Measurements from ENCODE around the gene MIS18BP1.

DNA sequence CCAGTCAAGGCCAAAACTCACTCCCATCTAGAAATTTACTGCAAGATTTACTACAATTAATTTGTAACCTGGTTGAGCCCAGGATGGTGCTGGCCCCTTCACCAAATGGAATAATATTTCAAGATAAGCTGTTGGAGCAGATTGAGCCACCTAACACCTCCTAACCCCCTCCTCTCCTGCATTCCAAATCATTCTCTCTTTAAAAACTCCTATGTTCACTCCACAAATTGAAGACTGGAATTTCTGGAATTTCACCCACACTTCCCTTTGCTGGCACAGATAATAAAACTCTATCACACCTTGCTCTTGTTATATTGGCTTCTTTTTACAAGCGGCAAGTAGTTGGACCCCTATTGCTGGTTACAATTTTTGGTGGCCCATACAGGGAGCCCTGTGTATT is 41.7 kb downstream of the MIS18BP1 start:
- TF ChIP-seq, protein P1, sequence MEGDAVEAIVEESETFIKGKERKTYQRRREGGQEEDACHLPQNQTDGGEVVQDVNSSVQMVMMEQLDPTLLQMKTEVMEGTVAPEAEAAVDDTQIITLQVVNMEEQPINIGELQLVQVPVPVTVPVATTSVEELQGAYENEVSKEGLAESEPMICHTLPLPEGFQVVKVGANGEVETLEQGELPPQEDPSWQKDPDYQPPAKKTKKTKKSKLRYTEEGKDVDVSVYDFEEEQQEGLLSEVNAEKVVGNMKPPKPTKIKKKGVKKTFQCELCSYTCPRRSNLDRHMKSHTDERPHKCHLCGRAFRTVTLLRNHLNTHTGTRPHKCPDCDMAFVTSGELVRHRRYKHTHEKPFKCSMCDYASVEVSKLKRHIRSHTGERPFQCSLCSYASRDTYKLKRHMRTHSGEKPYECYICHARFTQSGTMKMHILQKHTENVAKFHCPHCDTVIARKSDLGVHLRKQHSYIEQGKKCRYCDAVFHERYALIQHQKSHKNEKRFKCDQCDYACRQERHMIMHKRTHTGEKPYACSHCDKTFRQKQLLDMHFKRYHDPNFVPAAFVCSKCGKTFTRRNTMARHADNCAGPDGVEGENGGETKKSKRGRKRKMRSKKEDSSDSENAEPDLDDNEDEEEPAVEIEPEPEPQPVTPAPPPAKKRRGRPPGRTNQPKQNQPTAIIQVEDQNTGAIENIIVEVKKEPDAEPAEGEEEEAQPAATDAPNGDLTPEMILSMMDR (IDR thresholded peaks at IDR 0.05 in 2 of 3, conservative IDR thresholded peaks at IDR 0.05 in 1 of 3; ENCODE audit: control insufficient read depth in 2 of 3, extremely low read depth in 1 of 3, insufficient read depth in 1 of 3, low read depth in 3 of 3, low read length in 3 of 3), result no peak
- TF ChIP-seq NFIC (IDR thresholded peaks at IDR 0.05; ENCODE audit: low read depth, low read length) (no peak), POLR2AphosphoS5 (IDR thresholded peaks at IDR 0.05; ENCODE audit: low read length) (no peak), CEBPZ (IDR thresholded peaks at IDR 0.05; ENCODE audit: low read depth, low read length) (no peak)
